A549 (cell line): ENCODE data around the gene KIF4B. TPM values are rescaled to one million over a fixed set of nuclear protein-coding genes. Genes with fewer than 3 reads are reported as not detected.
"Not testable (repeated sequence)": the region's sequence is repeated elsewhere in the genome, so short reads cannot be mapped to it uniquely, and the experiment has no call there.

Experiments used
- ATAC-seq, 2 experiments: fragments of 200-7000 bp in 1 of 2; fragments of >200 bp in 1 of 2; cut with Nextera tagmentation in 1 of 2; cut with Tn5 transposase in 1 of 2; 3 replicates each; pipeline versions ENCODE4 v1.8.0 to v1.9.1; 2018 to 2020; ENCODE audit warnings: mild to moderate bottlenecking in 1 of 2, moderate library complexity in 1 of 2
- CTCF ChIA-PET: fragments of 300-600 bp; sonication (Branson Sonifier 250); formaldehyde crosslinking; extraction: SDS; loops from one replicate; lab custom pipeline; 2021; ENCODE audit warnings: antibody characterized with exemption, inconsistent platforms; lab: Yijun Ruan, JAX
- POLR2A ChIA-PET: fragments of 350-600 bp; formaldehyde crosslinking; extraction: SDS; loops from one replicate; lab custom pipeline; 2021; ENCODE audit warnings: antibody characterized with exemption, inconsistent platforms; lab: Yijun Ruan, JAX
- DNase-seq, 2 experiments: peaks; one replicate each; pipeline versions ENCODE4 v3.0.0 to v3.0.0-alpha.2; 2011 to 2016; ENCODE audit warnings: low read depth in 1 of 2, low spot score in 1 of 2
- FAIRE-seq: peaks from 2 replicates; lab custom pipeline; 2011; peaks lifted over from hg19 to GRCh38; lab: Jason Lieb, UNC
- H3K27ac ChIP-seq, 2 experiments: fragments of >200 bp; sonication (Bioruptor Twin); formaldehyde crosslinking; 3 replicates each; pipeline ENCODE4 v1.5.1; 2016 to 2017
- H3K4me1 ChIP-seq: fragments of >200 bp; sonication (Bioruptor Twin); formaldehyde crosslinking; 3 replicates; pipeline ENCODE4 v1.6.1; 2016
- H3K4me2 ChIP-seq: fragments of >200 bp; sonication (Bioruptor Twin); formaldehyde crosslinking; 3 replicates; pipeline ENCODE4 v1.6.1; 2016
- H3K4me3 ChIP-seq: fragments of >200 bp; sonication (Bioruptor Twin); formaldehyde crosslinking; 3 replicates; pipeline ENCODE4 v1.5.1; 2016
- H3K9me3 ChIP-seq: fragments of >200 bp; sonication (Bioruptor Twin); formaldehyde crosslinking; 3 replicates; pipeline ENCODE4 v1.6.1; 2016
- EP300 ChIP-seq, 2 experiments: fragments of >200 bp; sonication (Bioruptor Twin); formaldehyde crosslinking; IDR thresholded peaks; 2 replicates in 1 of 2; 3 replicates in 1 of 2; pipeline ENCODE4 v1.6.1; 2016 to 2017
- FOSL2 ChIP-seq, 2 experiments: fragments of 450-650 bp in 1 of 2; fragments of >200 bp in 1 of 2; sonication (Bioruptor Twin) in 1 of 2; formaldehyde crosslinking; IDR thresholded peaks; 2 replicates each; pipeline versions ENCODE4 v1.5.0 to v1.6.1; 2016 to 2020; ENCODE audit warnings: mild to moderate bottlenecking in 1 of 2, moderate library complexity in 1 of 2
- HOXB13 ChIP-seq: fragments of 250-450 bp; sonication (Bioruptor Pico); IDR thresholded peaks from 2 replicates; pipeline ENCODE4 v1.5.0; 2020; ENCODE audit warnings: low read depth, mild to moderate bottlenecking, moderate library complexity
- MAZ ChIP-seq: fragments of 150-350 bp; IDR thresholded peaks from 2 replicates; pipeline ENCODE4 v1.6.1; 2014; ENCODE audit warnings: antibody characterized with exemption, low read depth, low read length, borderline replicate concordance
- MYC ChIP-seq: IDR thresholded peaks from 2 replicates; pipeline ENCODE4 v1.6.1; 2012; ENCODE audit warnings: mild to moderate bottlenecking, inconsistent platforms, low read length, improper control_type of control experiment, borderline replicate concordance
- RFX5 ChIP-seq: fragments of 450-650 bp; IDR thresholded peaks from 2 replicates; pipeline ENCODE4 v1.7.1; 2014; ENCODE audit warnings: antibody characterized with exemption, mild to moderate bottlenecking, moderate library complexity
- TFCP2L1 ChIP-seq: fragments of 250-450 bp; sonication (Bioruptor Pico); IDR thresholded peaks from 2 replicates; pipeline ENCODE4 v1.5.0; 2021; ENCODE audit warnings: mild to moderate bottlenecking
- WGBS: methylation state at CpG from one replicate; pipeline ENCODE4 v1.1.6; 2017; ENCODE audit errors: missing lambda C conversion rate; 5-methylcytosine and 5-hydroxymethylcytosine counted together
- polyA plus RNA-seq, 4 experiments: library from polyadenylated mRNA; depleted of rRNA in 3 of 4; stranded (reverse); fragments of >200 nt; fragmentation: RNase III in 1 of 4; extraction: RNeasy Plus Mini Kit Qiagen cat#74134 plus additional on column Dnase treatment in 1 of 4; gene quantifications; 2 replicates in 3 of 4; 3 replicates in 1 of 4; pipeline ENCODE4 v1.2.3, GENCODE V29; 2011 to 2017
- TF ChIP-seq, protein P1 (sequence below): fragments of >200 bp; sonication (Bioruptor Twin); formaldehyde crosslinking; IDR thresholded peaks from 3 replicates; pipeline ENCODE4 v1.5.1; 2016
- TF ChIP-seq, protein P2 (sequence below): fragments of 200-600 bp; sonication (generic); IDR thresholded peaks from 2 replicates; pipeline ENCODE4 v1.6.1; 2016; ENCODE audit warnings: antibody characterized with exemption, mild to moderate bottlenecking, moderate library complexity
- TF ChIP-seq, protein P3 (sequence below): fragments of 250-450 bp; sonication (Bioruptor Pico); IDR thresholded peaks from 2 replicates; pipeline ENCODE4 v1.5.0; 2021; ENCODE audit warnings: mild to moderate bottlenecking, moderate library complexity, borderline replicate concordance
- TF ChIP-seq, protein P4 (sequence below): fragments of 150-350 bp; IDR thresholded peaks from 2 replicates; pipeline ENCODE4 v1.6.1; 2014; ENCODE audit warnings: low read depth, mild to moderate bottlenecking, low read length
- TF ChIP-seq, protein P5 (sequence below): IDR thresholded peaks from 2 replicates; pipeline ENCODE4 v1.6.1; 2012
- TF ChIP-seq, protein P6 (sequence below): fragments of >200 bp; sonication (Bioruptor Twin); formaldehyde crosslinking; IDR thresholded peaks from 3 replicates; pipeline ENCODE4 v1.6.1; 2016

The KIF4B gene
- polyA plus RNA-seq, 2 of the 4 experiments (the other 2 are of a cell fraction) = 0.05 to 0.13 TPM

DNA sequence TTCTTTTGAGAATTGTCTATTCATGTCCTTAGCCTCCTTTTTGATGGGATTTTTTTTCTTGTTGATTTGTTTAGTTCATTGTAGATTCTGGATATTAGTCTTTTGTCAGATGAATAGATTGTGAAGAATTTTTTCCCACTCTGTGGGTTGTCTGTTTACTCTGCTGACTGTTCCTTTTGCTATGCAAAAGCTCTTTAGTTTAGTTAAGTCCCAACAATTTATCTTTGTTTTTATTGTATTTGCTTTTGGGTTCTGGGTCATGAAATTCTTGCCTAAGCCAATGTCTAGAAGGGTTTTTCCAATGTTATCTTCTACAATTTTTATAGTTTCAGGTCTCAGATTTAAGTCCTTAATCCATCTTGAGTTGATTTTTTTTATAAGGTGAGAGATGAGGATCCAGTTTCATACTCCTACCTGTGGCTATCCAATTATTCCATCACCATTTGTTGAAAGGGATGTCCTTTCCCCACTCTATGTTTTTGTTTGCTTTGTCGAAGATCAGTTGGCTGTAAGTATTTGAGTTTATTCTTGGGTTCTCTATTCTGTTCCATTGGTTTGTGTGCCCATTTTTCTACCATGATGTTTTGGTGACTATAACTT, 20.7 kb downstream of the KIF4B start:
- CTCF ChIA-PET; H3K9me3 ChIP-seq; ATAC-seq; H3K27ac ChIP-seq; H3K4me3 ChIP-seq; H3K4me2 ChIP-seq; H3K4me1 ChIP-seq; FAIRE-seq; POLR2A ChIA-PET; DNase-seq; TF ChIP-seq FOSL2 (IDR thresholded peaks at IDR 0.05): not testable (repeated sequence)
- 0% methylated on average over 1 of the region's 1 CpG for WGBS
- peak; percentile 39; the same call in 1 of the 2 replicates for TF ChIP-seq FOSL2 (CRISPR knock-in tag; IDR thresholded peaks at IDR 0.05)

DNA sequence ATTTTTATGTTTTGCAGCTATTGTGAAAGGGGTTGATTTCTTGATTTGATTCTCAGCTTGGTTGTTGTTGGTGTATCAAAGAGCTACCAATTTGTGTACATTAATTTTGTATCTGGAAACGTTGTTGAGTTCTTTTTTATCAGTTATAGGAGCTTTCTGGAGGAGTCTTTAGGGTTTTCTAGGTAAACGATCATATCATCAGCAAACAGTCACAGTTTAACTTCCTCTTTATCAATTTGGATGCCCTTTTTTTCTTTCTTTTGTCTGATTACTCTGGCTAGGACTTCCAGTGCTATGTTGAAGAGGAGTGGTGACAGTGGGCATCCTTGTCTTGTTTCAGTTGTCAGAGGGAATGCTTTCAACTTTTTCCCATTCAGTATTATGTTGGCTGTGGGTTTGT, 21.5 kb downstream of the KIF4B start:
- FAIRE-seq, H3K4me2 ChIP-seq, DNase-seq, CTCF ChIA-PET, H3K9me3 ChIP-seq, H3K4me3 ChIP-seq, ATAC-seq, POLR2A ChIA-PET, H3K27ac ChIP-seq, H3K4me1 ChIP-seq: not testable (repeated sequence)
- 13% methylated on average over 2 of the region's 2 CpGs for WGBS

DNA sequence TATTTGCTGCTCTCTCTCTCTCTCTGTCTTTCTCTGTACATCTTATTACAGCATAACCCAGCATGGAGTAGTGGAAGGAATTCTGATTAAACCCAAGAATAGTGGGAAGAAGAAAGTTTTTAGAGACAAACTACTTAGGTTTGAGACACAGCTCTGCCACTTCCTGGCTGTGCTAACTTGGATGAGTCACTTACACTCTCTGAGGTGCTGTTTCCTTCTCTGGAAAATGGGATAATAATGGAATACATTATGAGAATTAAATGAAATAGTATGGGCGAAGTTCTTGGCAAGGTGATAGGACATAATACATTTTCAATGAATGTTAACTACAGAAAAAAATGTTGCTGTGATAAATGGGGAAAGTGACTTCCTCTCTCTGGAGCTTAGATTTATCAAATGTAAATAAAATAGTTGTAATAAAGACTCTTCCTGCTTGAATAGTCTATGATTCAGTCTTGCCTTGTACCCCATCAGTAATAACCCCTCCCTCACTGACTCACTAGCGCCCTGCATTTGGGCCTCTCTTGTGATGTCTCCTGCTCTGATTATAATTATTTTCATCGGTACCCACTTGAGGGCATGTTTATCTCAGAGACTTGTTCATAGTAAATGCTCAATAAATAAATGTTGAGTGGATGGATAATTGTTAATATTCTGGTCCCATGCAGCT, 27.6 kb downstream of the KIF4B start:
- H3K27ac ChIP-seq = no peak overlapping the region
- DNase-seq = no peak
- TF ChIP-seq, protein P1, sequence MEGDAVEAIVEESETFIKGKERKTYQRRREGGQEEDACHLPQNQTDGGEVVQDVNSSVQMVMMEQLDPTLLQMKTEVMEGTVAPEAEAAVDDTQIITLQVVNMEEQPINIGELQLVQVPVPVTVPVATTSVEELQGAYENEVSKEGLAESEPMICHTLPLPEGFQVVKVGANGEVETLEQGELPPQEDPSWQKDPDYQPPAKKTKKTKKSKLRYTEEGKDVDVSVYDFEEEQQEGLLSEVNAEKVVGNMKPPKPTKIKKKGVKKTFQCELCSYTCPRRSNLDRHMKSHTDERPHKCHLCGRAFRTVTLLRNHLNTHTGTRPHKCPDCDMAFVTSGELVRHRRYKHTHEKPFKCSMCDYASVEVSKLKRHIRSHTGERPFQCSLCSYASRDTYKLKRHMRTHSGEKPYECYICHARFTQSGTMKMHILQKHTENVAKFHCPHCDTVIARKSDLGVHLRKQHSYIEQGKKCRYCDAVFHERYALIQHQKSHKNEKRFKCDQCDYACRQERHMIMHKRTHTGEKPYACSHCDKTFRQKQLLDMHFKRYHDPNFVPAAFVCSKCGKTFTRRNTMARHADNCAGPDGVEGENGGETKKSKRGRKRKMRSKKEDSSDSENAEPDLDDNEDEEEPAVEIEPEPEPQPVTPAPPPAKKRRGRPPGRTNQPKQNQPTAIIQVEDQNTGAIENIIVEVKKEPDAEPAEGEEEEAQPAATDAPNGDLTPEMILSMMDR = no peak
- TF ChIP-seq TFCP2L1 = no peak
- TF ChIP-seq, protein P2, sequence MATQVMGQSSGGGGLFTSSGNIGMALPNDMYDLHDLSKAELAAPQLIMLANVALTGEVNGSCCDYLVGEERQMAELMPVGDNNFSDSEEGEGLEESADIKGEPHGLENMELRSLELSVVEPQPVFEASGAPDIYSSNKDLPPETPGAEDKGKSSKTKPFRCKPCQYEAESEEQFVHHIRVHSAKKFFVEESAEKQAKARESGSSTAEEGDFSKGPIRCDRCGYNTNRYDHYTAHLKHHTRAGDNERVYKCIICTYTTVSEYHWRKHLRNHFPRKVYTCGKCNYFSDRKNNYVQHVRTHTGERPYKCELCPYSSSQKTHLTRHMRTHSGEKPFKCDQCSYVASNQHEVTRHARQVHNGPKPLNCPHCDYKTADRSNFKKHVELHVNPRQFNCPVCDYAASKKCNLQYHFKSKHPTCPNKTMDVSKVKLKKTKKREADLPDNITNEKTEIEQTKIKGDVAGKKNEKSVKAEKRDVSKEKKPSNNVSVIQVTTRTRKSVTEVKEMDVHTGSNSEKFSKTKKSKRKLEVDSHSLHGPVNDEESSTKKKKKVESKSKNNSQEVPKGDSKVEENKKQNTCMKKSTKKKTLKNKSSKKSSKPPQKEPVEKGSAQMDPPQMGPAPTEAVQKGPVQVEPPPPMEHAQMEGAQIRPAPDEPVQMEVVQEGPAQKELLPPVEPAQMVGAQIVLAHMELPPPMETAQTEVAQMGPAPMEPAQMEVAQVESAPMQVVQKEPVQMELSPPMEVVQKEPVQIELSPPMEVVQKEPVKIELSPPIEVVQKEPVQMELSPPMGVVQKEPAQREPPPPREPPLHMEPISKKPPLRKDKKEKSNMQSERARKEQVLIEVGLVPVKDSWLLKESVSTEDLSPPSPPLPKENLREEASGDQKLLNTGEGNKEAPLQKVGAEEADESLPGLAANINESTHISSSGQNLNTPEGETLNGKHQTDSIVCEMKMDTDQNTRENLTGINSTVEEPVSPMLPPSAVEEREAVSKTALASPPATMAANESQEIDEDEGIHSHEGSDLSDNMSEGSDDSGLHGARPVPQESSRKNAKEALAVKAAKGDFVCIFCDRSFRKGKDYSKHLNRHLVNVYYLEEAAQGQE = no peak
- no peak for TF ChIP-seq MYC
- TF ChIP-seq HOXB13 (CRISPR knock-in tag) = no peak
- no peak for TF ChIP-seq FOSL2 (IDR thresholded peaks at IDR 0.05)
- 0 out of 2 replicates have a peak, but pooled peaks have one; percentile 11 for TF ChIP-seq FOSL2 (CRISPR knock-in tag; IDR thresholded peaks at IDR 0.05)
- H3K4me3 ChIP-seq = no peak overlapping the region
- no peak overlapping the region for H3K4me2 ChIP-seq
- H3K9me3 ChIP-seq = no peaks in the 10 kb centered on the region
- CTCF ChIA-PET = no interaction called here
- POLR2A ChIA-PET = no interaction called here
- ATAC-seq = no peak
- H3K4me1 ChIP-seq = no peaks in the 10 kb centered on the region
- FAIRE-seq = no peak
- WGBS = 49% methylated on average over 3 of the region's 3 CpGs

- CTCF ChIA-PET = no interaction called here
- no peak overlapping the region for H3K4me2 ChIP-seq
- DNase-seq (no peak), FAIRE-seq (no peak), ATAC-seq (no peak)
- TF ChIP-seq MAZ (no peak), EP300 (IDR thresholded peaks at IDR 0.05) (no peak), MYC (no peak), RFX5 (no peak)
- TF ChIP-seq, protein P3, sequence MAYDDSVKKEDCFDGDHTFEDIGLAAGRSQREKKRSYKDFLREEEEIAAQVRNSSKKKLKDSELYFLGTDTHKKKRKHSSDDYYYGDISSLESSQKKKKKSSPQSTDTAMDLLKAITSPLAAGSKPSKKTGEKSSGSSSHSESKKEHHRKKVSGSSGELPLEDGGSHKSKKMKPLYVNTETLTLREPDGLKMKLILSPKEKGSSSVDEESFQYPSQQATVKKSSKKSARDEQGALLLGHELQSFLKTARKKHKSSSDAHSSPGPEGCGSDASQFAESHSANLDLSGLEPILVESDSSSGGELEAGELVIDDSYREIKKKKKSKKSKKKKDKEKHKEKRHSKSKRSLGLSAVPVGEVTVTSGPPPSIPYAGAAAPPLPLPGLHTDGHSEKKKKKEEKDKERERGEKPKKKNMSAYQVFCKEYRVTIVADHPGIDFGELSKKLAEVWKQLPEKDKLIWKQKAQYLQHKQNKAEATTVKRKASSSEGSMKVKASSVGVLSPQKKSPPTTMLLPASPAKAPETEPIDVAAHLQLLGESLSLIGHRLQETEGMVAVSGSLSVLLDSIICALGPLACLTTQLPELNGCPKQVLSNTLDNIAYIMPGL (CRISPR knock-in tag) = no peak
- TF ChIP-seq, protein P4, sequence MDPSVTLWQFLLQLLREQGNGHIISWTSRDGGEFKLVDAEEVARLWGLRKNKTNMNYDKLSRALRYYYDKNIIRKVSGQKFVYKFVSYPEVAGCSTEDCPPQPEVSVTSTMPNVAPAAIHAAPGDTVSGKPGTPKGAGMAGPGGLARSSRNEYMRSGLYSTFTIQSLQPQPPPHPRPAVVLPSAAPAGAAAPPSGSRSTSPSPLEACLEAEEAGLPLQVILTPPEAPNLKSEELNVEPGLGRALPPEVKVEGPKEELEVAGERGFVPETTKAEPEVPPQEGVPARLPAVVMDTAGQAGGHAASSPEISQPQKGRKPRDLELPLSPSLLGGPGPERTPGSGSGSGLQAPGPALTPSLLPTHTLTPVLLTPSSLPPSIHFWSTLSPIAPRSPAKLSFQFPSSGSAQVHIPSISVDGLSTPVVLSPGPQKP = no peak
- TF ChIP-seq, protein P5, sequence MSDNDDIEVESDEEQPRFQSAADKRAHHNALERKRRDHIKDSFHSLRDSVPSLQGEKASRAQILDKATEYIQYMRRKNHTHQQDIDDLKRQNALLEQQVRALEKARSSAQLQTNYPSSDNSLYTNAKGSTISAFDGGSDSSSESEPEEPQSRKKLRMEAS = no peak
- TF ChIP-seq, protein P6, sequence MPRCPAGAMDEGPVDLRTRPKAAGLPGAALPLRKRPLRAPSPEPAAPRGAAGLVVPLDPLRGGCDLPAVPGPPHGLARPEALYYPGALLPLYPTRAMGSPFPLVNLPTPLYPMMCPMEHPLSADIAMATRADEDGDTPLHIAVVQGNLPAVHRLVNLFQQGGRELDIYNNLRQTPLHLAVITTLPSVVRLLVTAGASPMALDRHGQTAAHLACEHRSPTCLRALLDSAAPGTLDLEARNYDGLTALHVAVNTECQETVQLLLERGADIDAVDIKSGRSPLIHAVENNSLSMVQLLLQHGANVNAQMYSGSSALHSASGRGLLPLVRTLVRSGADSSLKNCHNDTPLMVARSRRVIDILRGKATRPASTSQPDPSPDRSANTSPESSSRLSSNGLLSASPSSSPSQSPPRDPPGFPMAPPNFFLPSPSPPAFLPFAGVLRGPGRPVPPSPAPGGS = no peak
- no peak overlapping the region for H3K27ac ChIP-seq
- POLR2A ChIA-PET = no interaction called here
- H3K4me3 ChIP-seq = no peak overlapping the region
- H3K9me3 ChIP-seq = no peaks in the 10 kb centered on the region
- H3K4me1 ChIP-seq = no peaks in the 10 kb centered on the region
These were observed 31.0 kb downstream of the KIF4B start for GRCh38 chr5:155044591-155044990.
